Prostate gland (tissue), 2 donors: Measurements from ENCODE around the gene SLC37A4. TPM values are rescaled to one million over a fixed set of nuclear protein-coding genes. Genes with fewer than 3 reads are reported as not detected.

Source experiments
- DNase-seq: peaks from one replicate; pipeline ENCODE4 v3.0.0-alpha.2; 2019; ENCODE audit warnings: low spot score
- H3K27ac ChIP-seq, 2 donors: fragments of 200-600 bp; sonication (generic); 2 replicates each; pipeline ENCODE4 v1.5.1; 2017 to 2019
- H3K27me3 ChIP-seq: fragments of 200-600 bp; sonication (generic); replicated peaks from 2 replicates; pipeline ENCODE4 v1.5.1; 2019; ENCODE audit not compliant: insufficient read depth
- H3K36me3 ChIP-seq, 2 donors: fragments of 200-600 bp; sonication (generic); 1 replicate in 1 of 2; 2 replicates in 1 of 2; pipeline versions ENCODE4 v1.5.1 to v1.8.1; 2017 to 2019
- H3K4me1 ChIP-seq: fragments of 200-600 bp; sonication (generic); replicated peaks from 2 replicates; pipeline ENCODE4 v1.5.1; 2019
- H3K4me3 ChIP-seq, 2 donors: fragments of 200-600 bp; sonication (generic); 2 replicates each; pipeline ENCODE4 v1.5.1; 2017 to 2019
- H3K9me3 ChIP-seq: fragments of 200-600 bp; sonication (generic); 2 replicates; pipeline ENCODE4 v1.5.1; 2017
- POLR2A ChIP-seq: fragments of 450-650 bp; IDR thresholded peaks from one replicate; pipeline ENCODE4 v1.6.1; 2016; ENCODE audit warnings: antibody characterized with exemption, mild to moderate bottlenecking
- POLR2AphosphoS5 ChIP-seq: sonication (generic); formaldehyde crosslinking; IDR thresholded peaks from one replicate; pipeline ENCODE4 v1.6.1; 2017; ENCODE audit warnings: antibody characterized with exemption
- WGBS: methylation state at CpG from one replicate; pipeline ENCODE4 v1.1.5; 2018; 5-methylcytosine and 5-hydroxymethylcytosine counted together
- intact Hi-C: fragments of 100-400 bp; cut with DNase I; formaldehyde crosslinking; loops from one replicate; pipeline ENCODE4 v1.14.2; 2022
- total RNA-seq, 2 donors: library from RNA; depleted of rRNA; stranded (reverse); fragments of >200 nt; gene quantifications; one replicate each; pipeline ENCODE4 v1.1.0, GENCODE V29; 2016
- TF ChIP-seq, protein P1 (sequence below), 4 experiments: fragments of 200-600 bp in 2 of 4; fragments of 450-650 bp in 2 of 4; sonication (generic) in 2 of 4; IDR thresholded peaks; 1 replicate in 3 of 4; 2 replicates in 1 of 4; pipeline ENCODE4 v1.5.1; 2016 to 2019; ENCODE audit warnings: antibody characterized with exemption in 4 of 4, mild to moderate bottlenecking in 2 of 4, moderate library complexity in 2 of 4

Gene SLC37A4
- total RNA-seq, 2 donors from 2014 or later = 36.2 to 58.7 TPM

DNA sequence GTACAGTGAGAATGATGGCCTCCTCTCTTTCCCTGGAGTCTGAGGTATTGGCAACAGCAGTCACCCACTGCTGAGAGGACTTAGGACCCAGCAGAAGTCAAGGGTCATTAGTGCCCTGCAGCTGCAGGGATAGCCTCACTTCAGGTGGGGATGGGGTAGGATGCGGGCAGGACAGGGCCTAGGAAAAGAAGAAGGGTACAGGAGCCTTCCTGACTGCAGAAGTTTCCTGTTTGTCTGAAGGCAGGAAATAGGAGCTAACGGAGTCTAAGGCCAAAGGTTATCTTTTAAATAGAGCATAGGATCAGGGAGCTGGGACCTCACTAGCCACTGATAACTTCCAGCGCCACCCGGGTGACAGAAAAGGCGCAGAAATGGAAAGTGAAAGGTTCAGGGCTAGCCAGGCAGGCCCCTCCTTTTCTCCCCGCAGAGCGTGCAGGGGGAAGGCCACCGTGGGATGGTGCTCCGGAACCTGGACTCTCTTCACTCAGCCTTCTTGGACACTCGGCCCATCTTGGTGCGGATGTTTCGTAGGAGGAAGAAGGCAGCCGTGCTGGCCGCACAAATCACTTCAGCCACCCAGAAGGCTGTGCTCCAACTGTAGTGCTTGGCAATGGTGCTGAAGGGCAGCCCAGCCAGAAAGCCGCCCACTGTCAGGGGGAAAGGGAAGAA is 6.1 kb downstream of the SLC37A4 start:
- Histone ChIP-seq H3K36me3 (peaks cover 0 to 7% of the 10 kb centered on the region in 2 donors), H3K9me3 (no peaks in the 10 kb centered on the region), H3K4me1 (peaks cover 23% of the 10 kb centered on the region), H3K27me3 (no peaks in the 10 kb centered on the region), H3K4me3 (no peak overlapping the region), H3K27ac (no peak overlapping the region)
- DNase-seq = no peak
- intact Hi-C loops = no loop called here
- TF ChIP-seq POLR2A (no peak), POLR2AphosphoS5 (no peak)
- TF ChIP-seq, protein P1, sequence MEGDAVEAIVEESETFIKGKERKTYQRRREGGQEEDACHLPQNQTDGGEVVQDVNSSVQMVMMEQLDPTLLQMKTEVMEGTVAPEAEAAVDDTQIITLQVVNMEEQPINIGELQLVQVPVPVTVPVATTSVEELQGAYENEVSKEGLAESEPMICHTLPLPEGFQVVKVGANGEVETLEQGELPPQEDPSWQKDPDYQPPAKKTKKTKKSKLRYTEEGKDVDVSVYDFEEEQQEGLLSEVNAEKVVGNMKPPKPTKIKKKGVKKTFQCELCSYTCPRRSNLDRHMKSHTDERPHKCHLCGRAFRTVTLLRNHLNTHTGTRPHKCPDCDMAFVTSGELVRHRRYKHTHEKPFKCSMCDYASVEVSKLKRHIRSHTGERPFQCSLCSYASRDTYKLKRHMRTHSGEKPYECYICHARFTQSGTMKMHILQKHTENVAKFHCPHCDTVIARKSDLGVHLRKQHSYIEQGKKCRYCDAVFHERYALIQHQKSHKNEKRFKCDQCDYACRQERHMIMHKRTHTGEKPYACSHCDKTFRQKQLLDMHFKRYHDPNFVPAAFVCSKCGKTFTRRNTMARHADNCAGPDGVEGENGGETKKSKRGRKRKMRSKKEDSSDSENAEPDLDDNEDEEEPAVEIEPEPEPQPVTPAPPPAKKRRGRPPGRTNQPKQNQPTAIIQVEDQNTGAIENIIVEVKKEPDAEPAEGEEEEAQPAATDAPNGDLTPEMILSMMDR (IDR thresholded peaks at IDR 0.05) = no peak
- 79% methylated on average over 15 of the region's 15 CpGs for WGBS

DNA sequence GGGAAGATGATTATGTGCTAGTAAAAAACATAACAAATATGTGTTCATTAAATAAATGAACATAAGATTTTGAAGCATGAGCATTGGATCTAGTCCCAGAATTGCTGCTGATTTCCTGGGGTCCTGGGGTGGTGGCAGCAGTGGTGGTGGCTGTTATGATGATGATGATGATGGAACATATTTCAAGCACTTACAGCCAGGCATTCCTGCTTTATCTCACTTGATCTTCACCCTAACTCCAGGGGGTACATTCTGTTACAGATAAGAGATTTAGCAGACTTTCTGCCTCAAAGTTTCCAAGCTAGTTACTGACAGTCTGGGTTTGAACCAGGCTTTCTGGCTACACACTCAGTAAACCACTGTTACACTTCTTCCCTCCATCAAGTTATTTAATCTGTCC is 6.9 kb downstream of the SLC37A4 start:
- Histone ChIP-seq H3K27me3 (no peaks in the 10 kb centered on the region), H3K4me1 (peaks cover 17% of the 10 kb centered on the region), H3K36me3 (peaks cover 0 to 7% of the 10 kb centered on the region in 2 donors), H3K9me3 (no peaks in the 10 kb centered on the region), H3K27ac (no peak overlapping the region), H3K4me3 (no peak overlapping the region)
- TF ChIP-seq POLR2AphosphoS5 (no peak), POLR2A (no peak)
- TF ChIP-seq, protein P1 (IDR thresholded peaks at IDR 0.05) = no peak
- DNase-seq = no peak
- intact Hi-C loops = no loop called here

DNA sequence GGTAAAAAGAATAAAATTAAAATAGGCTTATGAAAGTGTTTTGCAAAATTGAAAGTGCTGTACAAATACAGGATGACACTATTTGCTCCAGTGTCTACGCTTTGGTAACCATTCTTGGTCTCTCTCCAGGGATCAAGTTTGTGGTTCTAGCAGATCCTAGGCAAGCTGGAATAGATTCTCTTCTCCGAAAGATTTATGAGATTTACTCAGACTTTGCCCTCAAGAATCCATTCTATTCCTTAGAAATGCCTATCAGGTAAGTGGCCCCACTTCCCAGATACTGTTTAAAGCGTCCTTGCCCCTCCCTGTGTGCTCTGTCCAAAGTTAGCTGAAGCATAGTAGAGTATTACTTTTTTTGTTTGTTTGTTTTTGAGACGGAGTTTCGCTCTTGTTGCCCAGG is 9.0 kb downstream of the SLC37A4 start:
- 76% methylated on average over 5 of the region's 5 CpGs for WGBS
- intact Hi-C loops = no loop called here
- no peak for DNase-seq
- no peaks in the 10 kb centered on the region for H3K27me3 ChIP-seq
- TF ChIP-seq POLR2A (no peak), POLR2AphosphoS5 (no peak)
- TF ChIP-seq, protein P1 (IDR thresholded peaks at IDR 0.05) = no peak
- no peak overlapping the region for H3K4me3 ChIP-seq
- no peaks in the 10 kb centered on the region for H3K9me3 ChIP-seq
- H3K36me3 ChIP-seq = peaks cover 0 to 7% of the 10 kb centered on the region in 2 donors
- no peak overlapping the region for H3K27ac ChIP-seq
- H3K4me1 ChIP-seq = peaks cover 9% of the 10 kb centered on the region

DNA sequence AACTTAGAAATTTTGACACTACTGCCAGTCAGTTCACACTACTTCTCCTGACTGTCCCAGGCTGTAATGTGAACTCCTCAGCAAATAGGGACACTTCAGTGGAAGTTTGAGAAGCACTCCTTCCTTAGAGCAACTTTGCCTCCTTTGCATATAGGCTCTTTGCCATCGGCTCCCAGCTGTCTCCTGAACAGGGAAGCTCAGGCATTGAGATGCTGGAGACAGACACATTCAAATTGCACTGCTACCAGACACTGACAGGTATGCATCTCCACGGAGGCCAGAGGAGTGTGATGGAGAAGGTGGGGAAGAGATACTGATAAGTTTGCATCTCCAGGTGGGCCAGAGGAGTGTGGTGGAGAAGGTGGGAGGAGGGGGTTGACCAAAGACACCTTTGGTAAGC is 10.7 kb downstream of the SLC37A4 start:
- intact Hi-C loops = no loop called here
- WGBS = 44% methylated on average over 2 of the region's 2 CpGs
- peaks cover 0 to 7% of the 10 kb centered on the region in 2 donors for H3K36me3 ChIP-seq
- H3K27ac ChIP-seq = peak overlapping the region in 1 of 2 donors; percentile 93
- H3K27me3 ChIP-seq = no peaks in the 10 kb centered on the region
- H3K9me3 ChIP-seq = no peaks in the 10 kb centered on the region
- no peak for DNase-seq
- peak overlapping the region; percentile 83 to 89 for H3K4me3 ChIP-seq
- peaks cover 9% of the 10 kb centered on the region for H3K4me1 ChIP-seq
- TF ChIP-seq, protein P1 (IDR thresholded peaks at IDR 0.05) = no peak
- TF ChIP-seq POLR2A (no peak), POLR2AphosphoS5 (no peak)
